ENCODE measurements around the gene PHEX.

PHEX gene

DNA sequence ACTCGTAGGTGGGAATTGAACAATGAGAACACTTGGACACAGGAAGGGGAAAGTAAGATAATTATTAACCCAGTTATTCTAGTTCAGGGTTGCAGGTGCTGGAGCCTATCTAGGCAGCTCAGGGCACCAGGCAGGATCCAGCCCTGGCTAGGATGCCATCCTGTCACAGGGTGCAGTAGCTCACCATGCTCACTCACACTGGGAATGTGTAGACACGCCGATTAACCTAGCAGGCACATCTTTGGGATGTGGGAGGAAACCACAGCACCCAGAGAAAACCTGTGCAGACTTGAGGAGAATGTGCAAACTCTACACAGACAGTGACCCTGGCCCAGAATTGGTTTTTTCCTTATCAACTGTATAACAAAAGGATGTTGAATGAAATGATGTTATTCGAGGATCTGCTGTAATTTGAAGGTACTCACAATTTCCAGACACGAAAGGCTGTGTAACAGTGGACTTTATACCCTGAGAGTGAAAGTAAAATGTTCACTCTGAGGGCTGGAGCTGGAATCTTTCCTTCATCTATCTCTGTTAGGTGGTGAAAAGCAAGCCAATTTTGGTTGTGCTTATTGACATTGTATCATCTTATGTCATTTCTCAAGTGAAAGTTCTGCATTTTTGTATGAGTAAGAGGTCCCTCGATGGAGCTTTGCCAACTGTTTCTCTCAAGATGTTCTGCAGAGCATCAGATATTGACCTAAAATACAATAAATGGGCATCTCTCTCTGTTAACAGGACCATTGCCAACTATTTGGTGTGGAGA is 78.8 kb downstream of the PHEX start:
- H3K36me3 ChIP-seq (ENCODE audit: insufficient read depth, low read length), result no peaks in the 10 kb centered on the region

DNA sequence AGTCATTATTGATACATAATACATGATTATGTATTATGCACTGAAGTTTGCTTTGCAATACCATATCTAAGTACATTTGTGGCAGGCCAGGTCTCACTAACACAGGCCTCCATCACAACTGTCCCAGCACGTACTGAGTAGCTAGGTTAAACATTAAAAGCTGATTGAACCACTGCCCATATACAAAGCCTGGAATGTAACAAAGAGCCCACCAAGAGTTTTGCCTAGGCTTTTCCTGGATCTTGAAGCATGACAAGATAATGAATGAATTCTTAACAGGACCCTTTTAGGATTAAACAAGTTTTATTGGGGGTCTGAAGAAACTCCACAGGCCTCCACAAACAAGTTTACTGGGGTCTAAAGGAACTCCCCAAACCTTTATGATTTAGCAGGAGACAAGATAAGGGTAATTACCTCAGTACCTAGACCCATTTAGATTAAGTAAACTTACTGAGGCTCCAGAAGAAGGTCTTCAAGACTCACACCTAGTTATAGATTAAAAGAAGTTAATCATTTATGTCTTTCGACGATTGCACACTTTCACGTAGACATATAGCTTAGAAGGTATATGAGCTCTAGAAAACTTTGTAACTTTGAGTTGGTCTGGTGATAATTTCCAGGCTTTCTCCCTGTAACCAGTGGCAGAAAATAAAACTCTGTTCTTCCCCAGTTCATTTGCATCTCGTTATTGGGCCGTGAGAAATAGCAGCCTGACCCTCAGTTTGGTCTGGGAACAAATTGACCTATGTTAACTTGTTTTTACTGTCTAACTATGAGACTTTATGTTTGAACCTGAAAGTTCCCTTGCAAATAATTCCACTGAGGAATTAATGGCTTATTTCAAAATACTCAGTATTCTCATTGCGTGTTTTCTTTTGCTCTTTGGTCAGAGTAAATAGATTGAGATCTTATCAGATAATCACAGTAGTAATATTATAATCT is 84.8 kb downstream of the PHEX start:
- Histone ChIP-seq H3K9ac (ENCODE audit: low read depth, low read length) (no peak overlapping the region), H3K27me3 (ENCODE audit: control insufficient read depth, insufficient read depth, low read length) (no peaks in the 10 kb centered on the region), H3K9me3 (replicated peaks; ENCODE audit: low read length) (no peaks in the 10 kb centered on the region), H3K4me3 (ENCODE audit: low read length) (no peak overlapping the region), H3K36me3 (ENCODE audit: insufficient read depth, low read length) (no peaks in the 10 kb centered on the region), H3K4me2 (ENCODE audit: low read length) (no peak overlapping the region), H3K4me1 (ENCODE audit: control insufficient read depth, insufficient read depth, low read length) (no peaks in the 10 kb centered on the region)

More for the DNA sequence above, 78.8 kb downstream of the PHEX start:
- H3K27me3 ChIP-seq (ENCODE audit: control insufficient read depth, insufficient read depth, low read length), result no peaks in the 10 kb centered on the region
- H3K4me2 ChIP-seq (ENCODE audit: low read length), result no peak overlapping the region
- no peak overlapping the region for H3K4me3 ChIP-seq (ENCODE audit: low read length)
- no peak overlapping the region for H3K9ac ChIP-seq (ENCODE audit: low read depth, low read length)
- H3K4me1 ChIP-seq (ENCODE audit: control insufficient read depth, insufficient read depth, low read length), result peaks cover 3% of the 10 kb centered on the region
- no peaks in the 10 kb centered on the region for H3K9me3 ChIP-seq (replicated peaks; ENCODE audit: low read length)

GRCh38 chrX:22117633-22118032 is 85.5 kb downstream of the PHEX start:
- no peak overlapping the region for H3K4me2 ChIP-seq (ENCODE audit: low read length)
- H3K36me3 ChIP-seq (ENCODE audit: insufficient read depth, low read length), result no peaks in the 10 kb centered on the region
- H3K9me3 ChIP-seq (replicated peaks; ENCODE audit: low read length), result no peaks in the 10 kb centered on the region
- no peaks in the 10 kb centered on the region for H3K4me1 ChIP-seq (ENCODE audit: control insufficient read depth, insufficient read depth, low read length)
- no peak overlapping the region for H3K4me3 ChIP-seq (ENCODE audit: low read length)
- no peak overlapping the region for H3K9ac ChIP-seq (ENCODE audit: low read depth, low read length)
- H3K27me3 ChIP-seq (ENCODE audit: control insufficient read depth, insufficient read depth, low read length), result no peaks in the 10 kb centered on the region

DNA sequence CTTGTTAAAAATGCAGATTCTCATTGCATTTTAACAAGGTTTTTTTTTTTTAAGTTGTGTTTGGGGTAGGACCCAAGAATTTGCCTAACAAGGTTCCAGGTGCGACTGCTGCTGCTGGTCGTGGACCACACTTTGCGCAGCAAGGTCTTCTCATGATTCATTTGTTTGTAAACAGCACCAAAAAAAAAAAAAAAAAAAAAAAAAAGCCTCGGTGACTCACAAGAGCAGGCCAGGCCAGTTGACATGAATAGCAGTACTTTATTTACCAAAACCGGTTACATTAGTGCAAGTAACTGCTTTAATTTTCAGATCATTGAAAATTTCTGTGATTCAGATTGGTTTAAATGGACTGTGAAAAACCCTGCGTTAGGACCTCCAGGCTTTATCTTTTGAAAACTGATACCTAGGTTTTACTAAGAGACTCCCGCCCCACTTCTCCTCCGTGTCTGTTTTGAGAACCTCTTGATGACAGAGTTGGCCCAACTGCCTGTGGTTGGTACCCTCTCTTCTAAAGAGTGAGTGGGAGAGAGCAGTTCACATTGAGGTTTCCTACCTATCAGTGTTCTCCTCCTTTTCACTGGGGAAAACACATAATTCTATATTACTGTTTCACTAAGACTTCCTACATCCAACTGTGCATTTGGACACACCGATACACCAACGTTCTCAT is 86.2 kb downstream of the PHEX start:
- H3K4me2 ChIP-seq (ENCODE audit: low read length), result no peak overlapping the region
- no peak overlapping the region for H3K4me3 ChIP-seq (ENCODE audit: low read length)
- no peaks in the 10 kb centered on the region for H3K36me3 ChIP-seq (ENCODE audit: insufficient read depth, low read length)
- H3K9me3 ChIP-seq (replicated peaks; ENCODE audit: low read length), result no peaks in the 10 kb centered on the region
- no peaks in the 10 kb centered on the region for H3K4me1 ChIP-seq (ENCODE audit: control insufficient read depth, insufficient read depth, low read length)
- no peaks in the 10 kb centered on the region for H3K27me3 ChIP-seq (ENCODE audit: control insufficient read depth, insufficient read depth, low read length)
- H3K9ac ChIP-seq (ENCODE audit: low read depth, low read length), result no peak overlapping the region

DNA sequence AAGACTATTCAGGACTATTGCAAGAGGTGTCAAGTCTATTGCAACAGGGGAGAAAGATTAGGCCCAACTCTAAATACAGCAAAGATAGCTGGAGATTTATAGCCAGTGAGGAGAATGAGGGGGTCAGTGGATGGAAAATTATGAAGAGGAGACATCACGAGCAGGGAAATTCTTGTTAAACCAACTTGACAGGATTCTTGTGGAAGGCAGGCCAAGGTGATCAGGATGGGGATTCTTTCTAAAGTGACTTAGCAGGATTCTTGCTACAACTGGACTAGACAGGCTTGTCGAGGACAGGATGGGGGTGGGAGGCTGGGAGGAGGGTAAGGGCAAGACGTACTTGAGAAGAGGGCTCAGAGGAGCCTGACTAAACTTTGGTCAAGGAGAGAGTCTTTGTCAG is 89.0 kb downstream of the PHEX start:
- Histone ChIP-seq H3K4me1 (ENCODE audit: control insufficient read depth, insufficient read depth, low read length) (no peaks in the 10 kb centered on the region), H3K9me3 (replicated peaks; ENCODE audit: low read length) (no peaks in the 10 kb centered on the region), H3K36me3 (ENCODE audit: insufficient read depth, low read length) (no peaks in the 10 kb centered on the region), H3K27me3 (ENCODE audit: control insufficient read depth, insufficient read depth, low read length) (no peaks in the 10 kb centered on the region), H3K4me2 (ENCODE audit: low read length) (no peak overlapping the region), H3K4me3 (ENCODE audit: low read length) (no peak overlapping the region), H3K9ac (ENCODE audit: low read depth, low read length) (no peak overlapping the region)

GRCh38 chrX:22122510-22122909 is 90.4 kb downstream of the PHEX start:
- H3K9ac ChIP-seq (ENCODE audit: low read depth, low read length), result no peak overlapping the region
- H3K36me3 ChIP-seq (ENCODE audit: insufficient read depth, low read length), result no peaks in the 10 kb centered on the region
- H3K4me2 ChIP-seq (ENCODE audit: low read length), result no peak overlapping the region
- no peak overlapping the region for H3K4me3 ChIP-seq (ENCODE audit: low read length)
- H3K4me1 ChIP-seq (ENCODE audit: control insufficient read depth, insufficient read depth, low read length), result peaks cover 3% of the 10 kb centered on the region
- H3K27me3 ChIP-seq (ENCODE audit: control insufficient read depth, insufficient read depth, low read length), result no peaks in the 10 kb centered on the region
- no peaks in the 10 kb centered on the region for H3K9me3 ChIP-seq (replicated peaks; ENCODE audit: low read length)

GRCh38 chrX:22124098-22124497 is 92.0 kb downstream of the PHEX start:
- Histone ChIP-seq H3K36me3 (ENCODE audit: insufficient read depth, low read length) (no peaks in the 10 kb centered on the region), H3K4me3 (ENCODE audit: low read length) (no peak overlapping the region), H3K4me1 (ENCODE audit: control insufficient read depth, insufficient read depth, low read length) (peaks cover 3% of the 10 kb centered on the region), H3K9me3 (replicated peaks; ENCODE audit: low read length) (no peaks in the 10 kb centered on the region), H3K4me2 (ENCODE audit: low read length) (no peak overlapping the region), H3K9ac (ENCODE audit: low read depth, low read length) (no peak overlapping the region), H3K27me3 (ENCODE audit: control insufficient read depth, insufficient read depth, low read length) (no peaks in the 10 kb centered on the region)

DNA sequence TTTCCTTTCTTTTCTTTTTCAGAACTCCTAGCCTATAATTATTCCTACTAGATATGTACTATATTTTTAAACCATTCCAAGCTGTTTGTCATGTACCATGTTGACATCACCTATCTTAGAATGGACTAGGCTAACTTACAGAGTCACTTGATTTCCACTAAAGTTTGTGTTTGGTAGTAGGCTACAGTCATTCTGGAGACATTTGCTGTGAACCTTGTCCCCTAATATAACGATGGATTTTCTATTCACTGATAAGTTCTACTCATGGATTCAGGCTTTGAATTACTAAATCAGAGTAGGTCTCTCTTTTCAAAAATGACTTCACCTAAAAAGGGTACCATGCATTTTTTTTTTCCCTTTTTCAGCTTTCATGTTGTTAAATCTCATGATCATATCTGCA is 93.4 kb downstream of the PHEX start:
- Histone ChIP-seq H3K4me3 (ENCODE audit: low read length) (no peak overlapping the region), H3K9ac (ENCODE audit: low read depth, low read length) (no peak overlapping the region), H3K27me3 (ENCODE audit: control insufficient read depth, insufficient read depth, low read length) (no peaks in the 10 kb centered on the region), H3K4me2 (ENCODE audit: low read length) (no peak overlapping the region), H3K9me3 (replicated peaks; ENCODE audit: low read length) (no peaks in the 10 kb centered on the region), H3K4me1 (ENCODE audit: control insufficient read depth, insufficient read depth, low read length) (peaks cover 3% of the 10 kb centered on the region), H3K36me3 (ENCODE audit: insufficient read depth, low read length) (no peaks in the 10 kb centered on the region)

DNA sequence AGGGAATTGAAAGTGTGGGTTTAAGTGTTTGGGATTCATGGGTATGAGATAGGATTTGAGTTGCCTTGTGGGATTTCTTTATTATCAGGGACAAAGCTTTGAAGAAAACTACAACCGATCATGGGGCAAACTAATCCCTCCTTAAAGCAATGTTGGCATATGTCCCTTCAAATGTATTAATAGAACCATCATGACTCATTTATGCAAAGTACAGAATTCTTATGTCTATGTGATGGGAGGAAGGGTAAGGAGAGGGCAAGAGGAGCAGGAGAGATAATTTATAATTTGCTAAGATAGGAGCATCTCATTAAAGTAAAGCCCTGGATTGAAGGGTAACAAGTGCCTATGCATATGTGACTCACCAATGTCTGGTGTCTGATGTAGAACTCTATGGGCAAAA is 94.2 kb downstream of the PHEX start:
- no peaks in the 10 kb centered on the region for H3K9me3 ChIP-seq (replicated peaks; ENCODE audit: low read length)
- H3K27me3 ChIP-seq (ENCODE audit: control insufficient read depth, insufficient read depth, low read length), result no peaks in the 10 kb centered on the region

DNA sequence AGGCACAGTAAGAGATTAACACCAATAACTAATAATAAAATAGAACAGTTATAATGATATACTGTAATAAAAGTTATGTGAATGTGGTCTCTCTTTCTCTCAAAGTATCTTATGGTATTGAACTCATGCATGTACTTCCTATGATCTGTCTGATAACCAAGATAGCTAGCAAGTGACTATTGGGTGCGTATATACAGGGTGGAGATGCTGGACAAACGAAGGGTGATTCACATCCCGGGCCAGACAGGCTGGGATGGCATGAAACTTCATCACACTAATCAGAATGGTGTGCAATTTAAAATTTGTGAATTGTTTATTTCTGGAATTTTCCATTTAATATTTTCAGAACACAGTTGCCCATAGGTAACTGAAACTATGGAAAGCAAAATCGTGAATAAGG is 96.8 kb downstream of the PHEX start:
- H3K36me3 ChIP-seq (ENCODE audit: insufficient read depth, low read length), result no peaks in the 10 kb centered on the region
- no peaks in the 10 kb centered on the region for H3K9me3 ChIP-seq (replicated peaks; ENCODE audit: low read length)
- H3K27me3 ChIP-seq (ENCODE audit: control insufficient read depth, insufficient read depth, low read length), result no peaks in the 10 kb centered on the region
- peaks cover 3% of the 10 kb centered on the region for H3K4me1 ChIP-seq (ENCODE audit: control insufficient read depth, insufficient read depth, low read length)
- no peak overlapping the region for H3K9ac ChIP-seq (ENCODE audit: low read depth, low read length)
- no peak overlapping the region for H3K4me3 ChIP-seq (ENCODE audit: low read length)
- no peak overlapping the region for H3K4me2 ChIP-seq (ENCODE audit: low read length)

More for the DNA sequence above, 94.2 kb downstream of the PHEX start:
- Histone ChIP-seq H3K9ac (ENCODE audit: low read depth, low read length) (no peak overlapping the region), H3K4me2 (ENCODE audit: low read length) (no peak overlapping the region), H3K4me1 (ENCODE audit: control insufficient read depth, insufficient read depth, low read length) (peaks cover 3% of the 10 kb centered on the region), H3K36me3 (ENCODE audit: insufficient read depth, low read length) (no peaks in the 10 kb centered on the region), H3K4me3 (ENCODE audit: low read length) (no peak overlapping the region)

DNA sequence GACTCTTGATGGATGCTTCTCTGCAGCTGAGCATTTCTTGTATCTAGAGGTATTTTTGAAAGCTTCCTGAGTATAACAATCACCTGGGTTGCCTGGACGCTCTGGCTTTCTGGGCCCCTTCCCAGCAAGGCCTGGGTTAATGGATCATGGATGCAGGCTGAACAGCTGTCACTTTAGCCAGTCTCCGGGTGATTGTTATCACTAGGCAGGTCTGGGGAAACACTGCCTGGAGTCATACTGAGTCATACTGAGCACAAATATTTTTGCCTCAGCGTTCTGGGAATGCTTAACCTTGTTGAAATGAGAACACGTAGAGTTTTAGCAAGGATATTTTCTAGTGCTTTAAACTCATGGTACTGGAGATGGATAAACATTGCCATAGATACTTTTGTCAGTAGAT is 102.6 kb downstream of the PHEX start:
- Histone ChIP-seq H3K4me3 (ENCODE audit: low read length) (peak overlapping the region; percentile 46), H3K4me1 (ENCODE audit: control insufficient read depth, insufficient read depth, low read length) (peaks cover 27% of the 10 kb centered on the region), H3K9ac (ENCODE audit: low read depth, low read length) (peak overlapping the region; percentile 63)

More for the DNA sequence above, 102.6 kb downstream of the PHEX start:
- Histone ChIP-seq H3K4me2 (ENCODE audit: low read length) (peak overlapping the region; percentile 74), H3K27me3 (ENCODE audit: control insufficient read depth, insufficient read depth, low read length) (no peaks in the 10 kb centered on the region), H3K9me3 (replicated peaks; ENCODE audit: low read length) (no peaks in the 10 kb centered on the region), H3K36me3 (ENCODE audit: insufficient read depth, low read length) (no peaks in the 10 kb centered on the region)
